C4-2B (cell line): ENCODE measurements around the gene ATP6V0A1.

Experiments used
- CTCF ChIP-seq: fragments of 450-650 bp; conservative IDR thresholded peaks from 2 replicates; pipeline ENCODE4 v1.5.1; 2017; ENCODE audit warnings: mild to moderate bottlenecking
- ZFX ChIP-seq: fragments of 450-650 bp; IDR thresholded peaks from 2 replicates; pipeline ENCODE4 v1.6.1; 2017

DNA sequence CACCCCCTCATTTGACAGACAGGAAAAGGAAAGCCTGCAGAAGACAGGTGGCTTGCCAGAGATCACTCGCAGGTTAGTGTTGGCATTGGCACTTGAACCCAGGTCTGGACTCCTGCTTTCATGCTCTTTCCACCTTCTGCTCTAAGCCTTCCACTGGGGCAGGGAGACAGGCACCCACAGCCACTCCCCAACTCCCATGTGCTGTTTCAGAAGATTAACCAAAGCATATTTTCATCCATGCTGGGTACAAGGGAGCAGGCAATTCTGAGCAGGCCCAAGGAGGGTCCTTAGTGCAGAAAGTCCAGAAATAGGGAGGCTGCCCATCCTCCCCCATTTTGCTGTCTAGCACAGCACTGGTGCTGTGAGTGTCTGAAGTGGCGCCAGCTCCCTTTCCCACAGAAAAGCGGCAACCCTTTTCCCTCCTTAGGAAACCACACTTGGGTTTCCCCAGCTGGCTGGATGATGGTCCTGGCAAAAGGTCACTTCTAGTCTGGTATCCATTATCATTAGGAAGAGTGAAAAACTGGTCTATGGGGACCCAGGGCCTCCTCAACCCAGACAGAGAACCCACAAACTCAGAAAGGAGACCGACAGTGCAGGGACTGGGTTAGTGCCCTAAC is 33.6 kb upstream of the ATP6V0A1 start:
- no peak for TF ChIP-seq CTCF
- TF ChIP-seq ZFX: no peak
